GM23248 (cell line): ENCODE results near the gene MIB1.

Source experiments
- EZH2 ChIP-seq: fragments of 200-600 bp; sonication (generic); IDR thresholded peaks from 2 replicates; pipeline ENCODE4 v1.6.1; 2018; ENCODE audit warnings: antibody characterized with exemption, mild to moderate bottlenecking; ENCODE audit not compliant: insufficient read depth, poor library complexity, severe bottlenecking
- EZH2phosphoT487 ChIP-seq: fragments of 200-600 bp; sonication (generic); IDR thresholded peaks from 2 replicates; pipeline ENCODE4 v1.6.1; 2018; ENCODE audit warnings: antibody characterized with exemption, moderate library complexity, mild to moderate bottlenecking, low read depth; ENCODE audit not compliant: insufficient read depth

DNA sequence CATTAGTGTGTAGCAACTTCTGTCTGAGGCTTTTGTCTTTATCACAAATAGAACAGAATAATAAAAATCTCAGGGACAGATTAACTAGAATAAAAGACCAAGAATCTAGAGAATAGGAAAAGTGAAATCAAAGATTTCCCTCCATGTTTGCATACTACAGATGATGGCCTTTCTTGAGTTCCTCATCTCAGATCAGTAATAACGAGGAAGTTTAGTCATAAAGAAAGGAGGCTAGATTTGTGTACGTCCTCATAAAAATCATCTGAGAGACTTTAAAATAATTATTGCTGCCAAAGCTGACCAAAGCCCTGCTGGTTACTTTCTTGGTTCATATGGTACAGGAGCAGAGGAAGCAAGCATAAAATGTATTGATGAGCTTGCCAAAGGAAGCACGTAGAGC, 117.3 kb downstream of the MIB1 start:
- TF ChIP-seq EZH2 (no peak), EZH2phosphoT487 (no peak)
